ENCODE results near the gene MYOG.

DNA sequence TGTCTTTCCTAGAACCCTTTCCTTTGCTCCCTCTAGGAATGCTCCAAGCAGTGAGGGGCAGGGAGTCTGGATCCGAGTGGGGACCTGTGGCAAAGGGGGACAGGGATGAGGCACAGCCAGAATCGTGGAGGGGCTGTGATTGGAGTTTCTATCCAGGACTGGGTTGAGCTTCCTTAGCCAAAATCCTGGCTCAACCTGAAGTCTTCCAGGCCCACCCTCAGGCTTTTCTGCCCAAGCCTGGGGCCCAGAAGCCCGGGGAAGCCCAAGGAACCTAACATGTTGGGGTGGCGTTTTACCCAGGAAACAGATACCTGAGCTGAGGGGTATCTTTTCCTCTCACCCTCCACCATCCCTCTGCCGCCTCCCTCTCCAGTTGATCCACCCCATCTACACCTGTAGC is 5.4 kb downstream of the MYOG start:
- TF ChIP-seq, protein P1, sequence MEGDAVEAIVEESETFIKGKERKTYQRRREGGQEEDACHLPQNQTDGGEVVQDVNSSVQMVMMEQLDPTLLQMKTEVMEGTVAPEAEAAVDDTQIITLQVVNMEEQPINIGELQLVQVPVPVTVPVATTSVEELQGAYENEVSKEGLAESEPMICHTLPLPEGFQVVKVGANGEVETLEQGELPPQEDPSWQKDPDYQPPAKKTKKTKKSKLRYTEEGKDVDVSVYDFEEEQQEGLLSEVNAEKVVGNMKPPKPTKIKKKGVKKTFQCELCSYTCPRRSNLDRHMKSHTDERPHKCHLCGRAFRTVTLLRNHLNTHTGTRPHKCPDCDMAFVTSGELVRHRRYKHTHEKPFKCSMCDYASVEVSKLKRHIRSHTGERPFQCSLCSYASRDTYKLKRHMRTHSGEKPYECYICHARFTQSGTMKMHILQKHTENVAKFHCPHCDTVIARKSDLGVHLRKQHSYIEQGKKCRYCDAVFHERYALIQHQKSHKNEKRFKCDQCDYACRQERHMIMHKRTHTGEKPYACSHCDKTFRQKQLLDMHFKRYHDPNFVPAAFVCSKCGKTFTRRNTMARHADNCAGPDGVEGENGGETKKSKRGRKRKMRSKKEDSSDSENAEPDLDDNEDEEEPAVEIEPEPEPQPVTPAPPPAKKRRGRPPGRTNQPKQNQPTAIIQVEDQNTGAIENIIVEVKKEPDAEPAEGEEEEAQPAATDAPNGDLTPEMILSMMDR (IDR thresholded peaks at IDR 0.05), result no peak
- TF ChIP-seq POLR2A (IDR thresholded peaks at IDR 0.05), result no peak
- no peak for TF ChIP-seq EP300 (IDR thresholded peaks at IDR 0.05; ENCODE audit: low read depth)
- TF ChIP-seq POLR2AphosphoS5 (IDR thresholded peaks at IDR 0.05), result no peak

All from transverse colon (tissue), 4 donors.